MM.1S (cell line): ENCODE measurements around the gene ARMC3.

Experiments
- CTCF ChIP-seq: fragments of 300-600 bp; sonication (generic); IDR thresholded peaks from 2 replicates; pipeline ENCODE4 v1.5.1; 2016; ENCODE audit warnings: antibody characterized with exemption, low read length, mixed read lengths
- EZH2 ChIP-seq: fragments of 300-600 bp; sonication (generic); optimal IDR thresholded peaks from 2 replicates; pipeline ENCODE3; 2017; ENCODE audit warnings: low read depth, mild to moderate bottlenecking, antibody characterized with exemption, low read length, mixed read lengths

- TF ChIP-seq CTCF: no peak
- no peak for TF ChIP-seq EZH2
Observed at GRCh38 chr10:23048191-23048590, 120.3 kb downstream of the ARMC3 start.
